Karpas-422 (cell line): ENCODE data around the gene AKT3. TPM values are rescaled to one million over a fixed set of nuclear protein-coding genes. Genes with fewer than 3 reads are reported as not detected.
"Not testable (repeated sequence)": the region's sequence is repeated elsewhere in the genome, so short reads cannot be mapped to it uniquely, and the experiment has no call there.

ENCODE experiments used
- DNase-seq: peaks from one replicate; pipeline ENCODE4 v3.0.0-alpha.2; 2015
- H2AFZ ChIP-seq: fragments of 200-600 bp; sonication (generic); 2 replicates; pipeline ENCODE4 v1.6.1; 2014; ENCODE audit warnings: antibody characterized with exemption, low read length, mixed read lengths
- H3K27ac ChIP-seq: fragments of 200-600 bp; sonication (generic); 2 replicates; pipeline ENCODE4 v1.5.1; 2014; ENCODE audit warnings: mild to moderate bottlenecking, low read length, moderate library complexity
- H3K27me3 ChIP-seq: fragments of 200-600 bp; sonication (generic); 2 replicates; pipeline ENCODE4 v1.6.1; 2014; ENCODE audit warnings: low read length, mixed read lengths
- H3K36me3 ChIP-seq: fragments of 200-600 bp; sonication (generic); 2 replicates; pipeline ENCODE4 v1.6.1; 2014; ENCODE audit warnings: low read length, mixed read lengths; ENCODE audit not compliant: insufficient read depth
- H3K4me1 ChIP-seq: fragments of 200-600 bp; sonication (generic); 2 replicates; pipeline ENCODE4 v1.6.1; 2014; ENCODE audit warnings: mild to moderate bottlenecking, low read length, mixed read lengths
- H3K4me2 ChIP-seq: fragments of 200-600 bp; sonication (generic); 2 replicates; pipeline ENCODE4 v1.6.1; 2014; ENCODE audit warnings: low read length, low read depth, mild to moderate bottlenecking; ENCODE audit not compliant: poor library complexity, severe bottlenecking
- H3K4me3 ChIP-seq: fragments of 200-600 bp; sonication (generic); 2 replicates; pipeline ENCODE4 v1.5.1; 2014; ENCODE audit warnings: mild to moderate bottlenecking, antibody characterized with exemption, low read length, mixed read lengths
- H3K79me2 ChIP-seq: fragments of 200-600 bp; sonication (generic); 2 replicates; pipeline ENCODE4 v1.6.1; 2014; ENCODE audit warnings: mild to moderate bottlenecking, low read length, mixed read lengths
- H3K9ac ChIP-seq: fragments of 200-600 bp; sonication (generic); 2 replicates; pipeline ENCODE4 v1.6.0; 2014; ENCODE audit warnings: low read length
- H3K9me2 ChIP-seq: fragments of 200-600 bp; sonication (generic), shearing (Covaris generic); replicated peaks from 2 replicates; pipeline ENCODE4 v1.6.0; 2014; ENCODE audit warnings: mild to moderate bottlenecking, low read length, moderate library complexity; ENCODE audit not compliant: insufficient read depth
- H3K9me3 ChIP-seq: fragments of 300-700, 200-600 bp; sonication (generic); 2 replicates; pipeline ENCODE4 v1.6.1; 2014; ENCODE audit warnings: low read length, mixed read lengths
- H4K20me1 ChIP-seq: fragments of 200-600 bp; sonication (generic); 2 replicates; pipeline ENCODE4 v1.6.1; 2014; ENCODE audit warnings: mild to moderate bottlenecking, antibody characterized with exemption, low read length, low read depth; ENCODE audit not compliant: insufficient read depth
- total RNA-seq: library from RNA; depleted of rRNA; stranded (reverse); fragments of >200 nt; shearing (Covaris generic); gene quantifications from 2 replicates; pipeline ENCODE4 v1.2.3, GENCODE V29; 2014; ENCODE audit warnings: low replicate concordance

AKT3 gene
- total RNA-seq, 1 experiment from 2014 or later: 0.11 TPM

GRCh38 chr1:243693800-243694199 is 156.2 kb downstream of the AKT3 start:
- Histone ChIP-seq H3K9me3 (no peaks in the 10 kb centered on the region), H3K9ac (no peak overlapping the region), H3K36me3 (no peaks in the 10 kb centered on the region), H2AFZ (no peak overlapping the region), H3K9me2 (no peaks in the 10 kb centered on the region), H3K4me1 (no peaks in the 10 kb centered on the region), H3K27me3 (no peaks in the 10 kb centered on the region), H3K4me2 (no peak overlapping the region), H3K79me2 (no peaks in the 10 kb centered on the region), H4K20me1 (no peaks in the 10 kb centered on the region), H3K27ac (no peak overlapping the region), H3K4me3 (no peak overlapping the region)
- DNase-seq: no peak

DNA sequence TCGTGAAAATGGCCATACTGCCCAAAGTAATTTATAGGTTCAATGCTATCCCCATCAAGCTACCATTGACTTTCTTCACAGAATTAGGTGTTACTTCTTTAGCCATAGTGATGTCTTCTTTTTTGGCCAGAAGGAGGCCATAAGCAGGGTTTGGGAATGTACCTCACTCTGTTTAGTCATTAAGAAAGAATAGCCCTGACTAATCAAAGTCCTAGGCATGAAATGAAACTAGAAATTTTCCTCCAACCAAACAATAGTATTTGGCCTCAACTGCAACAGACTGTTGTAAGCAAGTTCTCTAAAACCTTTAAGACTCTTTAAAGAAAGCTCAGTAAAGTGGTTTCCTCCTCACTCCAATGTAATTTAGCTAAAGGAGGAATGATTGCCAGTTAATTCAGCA is 163.9 kb downstream of the AKT3 start:
- Histone ChIP-seq H3K79me2 (no peaks in the 10 kb centered on the region), H4K20me1 (no peaks in the 10 kb centered on the region), H3K9me3 (no peaks in the 10 kb centered on the region), H3K4me2 (no peak overlapping the region), H3K4me3 (no peak overlapping the region), H3K27ac (no peak overlapping the region), H3K9me2 (no peaks in the 10 kb centered on the region), H3K4me1 (no peaks in the 10 kb centered on the region), H3K27me3 (no peaks in the 10 kb centered on the region), H2AFZ (no peak overlapping the region), H3K9ac (no peak overlapping the region), H3K36me3 (no peaks in the 10 kb centered on the region)
- DNase-seq: no peak

DNA sequence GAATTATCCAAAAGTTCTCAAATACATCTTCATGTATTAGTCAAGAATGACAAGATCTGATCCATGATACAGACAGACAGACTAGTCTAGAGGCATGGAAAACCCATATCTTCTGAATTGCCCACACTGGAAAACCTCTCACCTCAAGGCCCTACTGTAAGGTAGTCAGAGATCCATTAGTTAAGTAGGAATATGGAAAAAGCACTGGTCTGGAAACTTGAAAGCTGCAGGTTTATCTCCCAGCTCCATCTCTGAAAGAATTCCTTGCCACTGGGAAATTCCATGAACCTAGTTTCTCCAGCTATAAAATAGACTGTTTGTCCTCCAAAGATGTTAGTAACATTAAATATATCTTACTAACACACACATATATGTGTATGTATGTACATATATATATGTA is 169.2 kb downstream of the AKT3 start:
- no peak overlapping the region for H3K4me3 ChIP-seq
- H3K27me3 ChIP-seq: no peaks in the 10 kb centered on the region
- no peaks in the 10 kb centered on the region for H3K79me2 ChIP-seq
- H3K36me3 ChIP-seq: no peaks in the 10 kb centered on the region
- no peak overlapping the region for H3K4me2 ChIP-seq
- no peak overlapping the region for H3K9ac ChIP-seq
- H2AFZ ChIP-seq: no peak overlapping the region
- DNase-seq: no peak
- no peaks in the 10 kb centered on the region for H3K9me3 ChIP-seq
- no peak overlapping the region for H3K27ac ChIP-seq
- no peaks in the 10 kb centered on the region for H3K4me1 ChIP-seq
- H4K20me1 ChIP-seq: no peaks in the 10 kb centered on the region
- H3K9me2 ChIP-seq: no peaks in the 10 kb centered on the region

GRCh38 chr1:243672539-243673074 is 177.4 kb downstream of the AKT3 start:
- H3K9me2 ChIP-seq: no peaks in the 10 kb centered on the region
- H3K36me3 ChIP-seq: no peaks in the 10 kb centered on the region
- no peak overlapping the region for H3K27ac ChIP-seq
- H3K4me2 ChIP-seq: no peak overlapping the region
- H2AFZ ChIP-seq: no peak overlapping the region
- H3K79me2 ChIP-seq: no peaks in the 10 kb centered on the region
- H3K27me3 ChIP-seq: no peaks in the 10 kb centered on the region
- no peaks in the 10 kb centered on the region for H4K20me1 ChIP-seq
- DNase-seq: no peak
- no peak overlapping the region for H3K4me3 ChIP-seq
- H3K9me3 ChIP-seq: no peaks in the 10 kb centered on the region
- H3K9ac ChIP-seq: no peak overlapping the region
- H3K4me1 ChIP-seq: no peaks in the 10 kb centered on the region

GRCh38 chr1:243667591-243667990 is 182.5 kb downstream of the AKT3 start:
- H3K9ac ChIP-seq: no peak overlapping the region
- H3K27me3 ChIP-seq: no peaks in the 10 kb centered on the region
- no peak overlapping the region for H3K4me2 ChIP-seq
- H3K9me3 ChIP-seq: no peaks in the 10 kb centered on the region
- H3K9me2 ChIP-seq: no peaks in the 10 kb centered on the region
- H3K27ac ChIP-seq: no peak overlapping the region
- no peaks in the 10 kb centered on the region for H3K79me2 ChIP-seq
- no peaks in the 10 kb centered on the region for H3K36me3 ChIP-seq
- H3K4me1 ChIP-seq: no peaks in the 10 kb centered on the region
- H3K4me3 ChIP-seq: no peak overlapping the region
- DNase-seq: no peak
- H4K20me1 ChIP-seq: no peaks in the 10 kb centered on the region
- H2AFZ ChIP-seq: no peak overlapping the region

- no peak overlapping the region for H3K4me2 ChIP-seq
- no peaks in the 10 kb centered on the region for H3K9me3 ChIP-seq
- no peak overlapping the region for H3K27ac ChIP-seq
- H3K36me3 ChIP-seq: no peaks in the 10 kb centered on the region
- no peaks in the 10 kb centered on the region for H4K20me1 ChIP-seq
- no peak overlapping the region for H3K4me3 ChIP-seq
- DNase-seq: no peak
- no peaks in the 10 kb centered on the region for H3K9me2 ChIP-seq
- H3K9ac ChIP-seq: no peak overlapping the region
- H3K27me3 ChIP-seq: no peaks in the 10 kb centered on the region
- H3K79me2 ChIP-seq: no peaks in the 10 kb centered on the region
- no peak overlapping the region for H2AFZ ChIP-seq
- no peaks in the 10 kb centered on the region for H3K4me1 ChIP-seq
Observed at GRCh38 chr1:243667133-243667532, 182.9 kb downstream of the AKT3 start.

- no peak for DNase-seq
- Histone ChIP-seq H3K36me3 (no peaks in the 10 kb centered on the region), H3K79me2 (no peaks in the 10 kb centered on the region), H3K4me1 (no peaks in the 10 kb centered on the region), H3K9me3 (no peaks in the 10 kb centered on the region), H4K20me1 (no peaks in the 10 kb centered on the region), H3K27ac (no peak overlapping the region), H3K9me2 (no peaks in the 10 kb centered on the region), H3K4me3 (no peak overlapping the region), H3K9ac (no peak overlapping the region), H3K27me3 (no peaks in the 10 kb centered on the region), H3K4me2 (no peak overlapping the region), H2AFZ (no peak overlapping the region)
Observed at GRCh38 chr1:243663651-243664050, 186.4 kb downstream of the AKT3 start.

DNA sequence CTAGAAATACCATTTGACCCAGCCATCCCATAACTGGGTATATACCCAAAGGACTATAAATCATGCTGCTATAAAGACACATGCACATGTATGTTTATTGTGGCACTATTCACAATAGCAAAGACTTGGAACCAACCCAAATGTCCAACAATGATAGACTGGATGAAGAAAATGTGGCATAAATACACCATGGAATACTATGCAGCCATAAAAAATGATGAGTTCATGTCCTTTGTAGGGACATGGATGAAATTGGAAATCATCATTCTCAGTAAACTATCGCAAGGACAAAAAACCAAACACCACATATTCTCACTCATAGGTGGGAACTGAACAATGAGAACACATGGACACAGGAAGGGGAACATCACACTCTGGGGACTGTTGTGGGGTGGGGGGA is 187.9 kb downstream of the AKT3 start:
- not testable (repeated sequence) for DNase-seq, H3K9me3 ChIP-seq, H4K20me1 ChIP-seq, H3K4me2 ChIP-seq, H3K9ac ChIP-seq, H3K27ac ChIP-seq, H3K27me3 ChIP-seq, H2AFZ ChIP-seq, H3K4me3 ChIP-seq, H3K79me2 ChIP-seq, H3K36me3 ChIP-seq, H3K9me2 ChIP-seq, H3K4me1 ChIP-seq

DNA sequence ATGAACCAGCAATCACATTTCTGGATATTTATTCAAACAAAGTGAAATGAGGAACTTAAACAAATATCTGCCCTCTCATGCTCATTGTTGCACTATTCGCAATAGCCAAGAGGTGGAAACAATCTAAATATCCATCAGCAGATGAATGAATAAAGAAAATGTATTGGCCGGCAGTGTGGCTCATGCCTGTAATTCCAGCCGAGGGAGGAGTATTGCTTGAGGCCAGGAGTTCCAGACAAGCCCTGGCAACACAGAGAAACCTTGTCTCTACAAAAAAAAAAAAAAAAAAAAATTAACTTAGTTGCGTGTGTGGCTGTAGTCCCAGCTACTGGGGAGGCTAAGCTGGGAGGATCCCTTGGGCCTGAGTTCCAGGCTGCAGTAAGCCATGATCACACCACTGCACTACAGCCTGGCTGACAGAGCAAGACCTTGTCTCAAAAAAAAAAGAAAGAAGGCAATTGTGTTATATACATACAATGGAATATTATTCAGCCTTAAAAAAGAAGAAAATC is 191.4 kb downstream of the AKT3 start:
- H3K79me2 ChIP-seq: no peaks in the 10 kb centered on the region
- no peaks in the 10 kb centered on the region for H3K27me3 ChIP-seq
- H3K27ac ChIP-seq: no peak overlapping the region
- H3K9me2 ChIP-seq: no peaks in the 10 kb centered on the region
- no peak overlapping the region for H3K4me2 ChIP-seq
- no peaks in the 10 kb centered on the region for H3K9me3 ChIP-seq
- no peaks in the 10 kb centered on the region for H3K36me3 ChIP-seq
- no peak for DNase-seq
- no peak overlapping the region for H3K9ac ChIP-seq
- H2AFZ ChIP-seq: no peak overlapping the region
- H3K4me3 ChIP-seq: no peak overlapping the region
- no peaks in the 10 kb centered on the region for H3K4me1 ChIP-seq
- H4K20me1 ChIP-seq: no peaks in the 10 kb centered on the region
